SU-DHL-6 (cell line): ENCODE results near the gene PLCL1.

Experiments
- H2AFZ ChIP-seq: fragments of 200-600 bp; sonication (generic); 2 replicates; pipeline ENCODE4 v1.6.1; 2014; ENCODE audit warnings: low read depth, mild to moderate bottlenecking, moderate library complexity, mixed read lengths, antibody characterized with exemption, low read length; ENCODE audit not compliant: severe bottlenecking
- H3F3A ChIP-seq: fragments of 200-600 bp; shearing (Covaris generic); 2 replicates; pipeline ENCODE4 v1.6.0; 2016; ENCODE audit warnings: antibody characterized with exemption, mild to moderate bottlenecking; ENCODE audit not compliant: insufficient read depth
- H3K27ac ChIP-seq: fragments of 200-600 bp; sonication (generic); 2 replicates; pipeline ENCODE4 v1.5.1; 2016; ENCODE audit warnings: low read depth, mild to moderate bottlenecking, low read length, moderate library complexity, mixed read lengths
- H3K27me3 ChIP-seq: fragments of 200-600 bp; sonication (generic), shearing (Covaris generic); 2 replicates; pipeline ENCODE4 v1.6.0; 2014; ENCODE audit warnings: mild to moderate bottlenecking, low read length
- H3K36me3 ChIP-seq: fragments of 200-600 bp; sonication (generic); 2 replicates; pipeline ENCODE4 v1.6.1; 2014; ENCODE audit warnings: mild to moderate bottlenecking, low read length, mixed read lengths
- H3K4me2 ChIP-seq: fragments of 300-600, 200-600 bp; shearing (Covaris generic), sonication (generic); 2 replicates; pipeline ENCODE4 v1.6.0; 2014; ENCODE audit warnings: low read length, low read depth, mild to moderate bottlenecking; ENCODE audit not compliant: poor library complexity, severe bottlenecking
- H3K4me3 ChIP-seq: fragments of 200-600 bp; sonication (generic); 2 replicates; pipeline ENCODE4 v1.5.1; 2014; ENCODE audit warnings: antibody characterized with exemption, low read length, mild to moderate bottlenecking, mixed read lengths; ENCODE audit not compliant: insufficient read depth, poor library complexity, severe bottlenecking
- H3K79me2 ChIP-seq: fragments of 200-600 bp; sonication (generic); 2 replicates; pipeline ENCODE4 v1.6.1; 2014; ENCODE audit warnings: mild to moderate bottlenecking, low read length, moderate library complexity; ENCODE audit not compliant: insufficient read depth
- H3K9ac ChIP-seq: fragments of 200-600 bp; sonication (generic); 2 replicates; pipeline ENCODE4 v1.7.0; 2014; ENCODE audit warnings: mild to moderate bottlenecking, low read length
- H3K9me2 ChIP-seq: fragments of 200-600 bp; sonication (generic); replicated peaks from 2 replicates; pipeline ENCODE4 v1.6.1; 2014; ENCODE audit warnings: low read length; ENCODE audit not compliant: insufficient read depth
- H3K9me3 ChIP-seq: fragments of 200-600 bp; sonication (generic); 2 replicates; pipeline ENCODE4 v1.6.1; 2014; ENCODE audit warnings: low read length, mixed read lengths; ENCODE audit not compliant: insufficient read depth
- H4K20me1 ChIP-seq: fragments of 200-600 bp; sonication (generic); 2 replicates; pipeline ENCODE4 v1.6.1; 2014; ENCODE audit warnings: low read depth, mild to moderate bottlenecking, antibody characterized with exemption, low read length, moderate library complexity, mixed read lengths
- CTCF ChIP-seq: fragments of 200-600 bp; sonication (generic); IDR thresholded peaks from one replicate; pipeline ENCODE4 v1.5.1; 2017; ENCODE audit warnings: antibody characterized with exemption, mild to moderate bottlenecking, low read length, moderate library complexity; ENCODE audit not compliant: insufficient read depth, poor library complexity, severe bottlenecking
- EZH2phosphoT487 ChIP-seq: fragments of 200-600 bp; sonication (generic), shearing (Covaris generic); conservative IDR thresholded peaks from 2 replicates; pipeline ENCODE4 v1.6.1; 2018; ENCODE audit warnings: mild to moderate bottlenecking, antibody characterized with exemption, low read length, moderate library complexity, mixed read lengths

Gene PLCL1

DNA sequence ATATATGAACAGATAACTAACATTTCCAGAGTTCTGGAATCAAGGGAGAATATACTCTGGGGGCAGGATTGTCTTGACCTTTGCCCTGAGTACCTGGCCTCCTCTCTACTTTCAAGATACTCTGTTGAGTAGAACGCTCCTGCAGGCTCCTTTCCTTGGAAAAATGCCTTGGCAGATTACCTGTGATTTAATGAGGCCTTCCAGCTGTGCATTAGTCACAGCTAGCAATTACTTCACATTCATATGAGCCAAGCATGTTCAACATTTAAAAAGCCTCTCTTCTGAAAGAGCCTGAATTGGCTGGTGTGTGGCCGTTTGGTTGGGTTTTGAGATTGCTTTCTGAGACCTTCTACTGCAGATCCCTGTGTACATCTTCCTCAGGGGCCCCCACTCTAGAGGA lies 142.2 kb downstream of the PLCL1 start:
- H3K4me3 ChIP-seq = no peak overlapping the region
- TF ChIP-seq EZH2phosphoT487 (no peak), CTCF (no peak)
- H3K36me3 ChIP-seq = no peaks in the 10 kb centered on the region
- H3K9me3 ChIP-seq = no peaks in the 10 kb centered on the region
- H3K9me2 ChIP-seq = no peaks in the 10 kb centered on the region
- H3K4me2 ChIP-seq = no peak overlapping the region
- no peaks in the 10 kb centered on the region for H4K20me1 ChIP-seq
- H3K9ac ChIP-seq = no peak overlapping the region
- no peak overlapping the region for H2AFZ ChIP-seq
- H3F3A ChIP-seq = no peaks in the 10 kb centered on the region
- no peaks in the 10 kb centered on the region for H3K27me3 ChIP-seq
- H3K27ac ChIP-seq = no peak overlapping the region
- no peaks in the 10 kb centered on the region for H3K79me2 ChIP-seq

DNA sequence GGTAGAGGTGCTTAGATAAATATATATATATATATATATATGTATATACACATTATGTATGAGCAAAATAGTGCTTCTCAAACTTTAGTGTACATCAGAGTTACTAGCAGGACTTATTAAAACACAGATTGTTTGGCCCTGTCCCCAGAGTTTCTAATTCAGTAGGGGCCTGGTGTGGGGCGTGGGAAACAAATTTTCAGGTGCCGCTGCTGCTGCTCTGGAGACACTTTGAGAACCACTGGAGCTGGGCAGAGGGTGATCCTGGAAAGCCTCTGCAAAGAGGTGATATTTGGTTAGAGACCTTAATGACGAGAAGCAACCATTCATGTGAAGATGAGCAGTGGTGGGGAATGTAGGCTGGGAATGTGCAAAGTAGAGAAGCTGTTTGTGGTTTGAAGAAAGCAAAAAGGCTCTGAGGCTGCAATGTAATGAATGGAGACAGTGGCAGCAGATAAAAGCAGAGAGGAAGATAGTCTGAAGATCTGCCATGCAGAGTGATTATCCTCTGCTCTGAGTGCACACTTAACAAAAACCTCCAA lies 142.9 kb downstream of the PLCL1 start:
- no peak overlapping the region for H3K4me3 ChIP-seq
- H3K9ac ChIP-seq = no peak overlapping the region
- no peaks in the 10 kb centered on the region for H3K79me2 ChIP-seq
- TF ChIP-seq EZH2phosphoT487 (no peak), CTCF (no peak)
- H3K27ac ChIP-seq = no peak overlapping the region
- H3K36me3 ChIP-seq = no peaks in the 10 kb centered on the region
- no peak overlapping the region for H2AFZ ChIP-seq
- no peak overlapping the region for H3K4me2 ChIP-seq
- no peaks in the 10 kb centered on the region for H3K9me3 ChIP-seq
- no peaks in the 10 kb centered on the region for H4K20me1 ChIP-seq
- H3F3A ChIP-seq = no peaks in the 10 kb centered on the region
- H3K9me2 ChIP-seq = no peaks in the 10 kb centered on the region
- H3K27me3 ChIP-seq = no peaks in the 10 kb centered on the region

DNA sequence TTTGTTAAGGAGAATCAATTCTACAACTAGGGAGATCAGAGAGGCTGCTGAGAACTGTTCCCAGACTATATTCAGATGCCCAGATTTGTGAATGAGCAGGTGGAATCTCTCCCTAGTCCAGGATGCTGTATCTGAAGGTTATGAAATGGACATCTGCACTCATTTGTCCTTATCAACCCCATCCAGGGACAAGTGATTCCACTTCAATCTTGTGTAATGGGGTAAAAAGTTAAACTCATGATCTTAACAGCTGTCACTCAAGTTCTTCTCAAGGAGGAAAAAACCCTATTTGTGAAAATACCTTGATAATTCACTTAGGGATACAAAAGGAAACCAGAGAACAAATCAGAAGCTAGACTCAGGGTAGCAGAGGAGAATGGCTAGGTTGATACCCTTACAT lies 144.8 kb downstream of the PLCL1 start:
- Histone ChIP-seq H3K27me3 (no peaks in the 10 kb centered on the region), H3K9me3 (no peaks in the 10 kb centered on the region), H4K20me1 (no peaks in the 10 kb centered on the region), H3K79me2 (no peaks in the 10 kb centered on the region), H3K27ac (no peak overlapping the region), H3K4me2 (no peak overlapping the region), H3K36me3 (no peaks in the 10 kb centered on the region), H3K9ac (no peak overlapping the region), H3K9me2 (no peaks in the 10 kb centered on the region), H3F3A (no peaks in the 10 kb centered on the region), H2AFZ (no peak overlapping the region), H3K4me3 (no peak overlapping the region)
- TF ChIP-seq CTCF (no peak), EZH2phosphoT487 (no peak)

DNA sequence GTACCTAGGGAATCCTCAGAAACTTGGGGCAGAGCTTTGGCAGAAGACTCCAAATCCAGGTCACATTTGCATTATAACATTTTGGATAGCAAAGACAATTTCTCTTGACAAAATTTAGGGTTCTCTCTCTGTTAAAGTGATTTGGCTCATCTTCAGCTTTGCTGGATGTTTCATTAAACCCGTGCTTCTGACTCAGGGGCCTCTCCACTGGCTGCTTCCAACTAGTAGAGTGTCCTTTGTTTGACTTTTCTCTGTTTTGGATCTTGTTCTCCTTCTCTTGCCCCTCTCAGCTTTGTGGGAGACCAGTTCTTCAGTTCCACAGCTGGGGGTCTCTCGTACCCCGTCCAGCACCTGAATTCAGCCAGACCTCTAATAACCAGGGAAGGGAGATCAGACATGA lies 145.6 kb downstream of the PLCL1 start:
- H3K9ac ChIP-seq = no peak overlapping the region
- H3K27me3 ChIP-seq = no peaks in the 10 kb centered on the region
- no peak overlapping the region for H3K27ac ChIP-seq
- H3K36me3 ChIP-seq = no peaks in the 10 kb centered on the region
- H4K20me1 ChIP-seq = no peaks in the 10 kb centered on the region
- no peak overlapping the region for H3K4me2 ChIP-seq
- no peaks in the 10 kb centered on the region for H3K9me2 ChIP-seq
- no peaks in the 10 kb centered on the region for H3K79me2 ChIP-seq
- no peaks in the 10 kb centered on the region for H3K9me3 ChIP-seq
- H3K4me3 ChIP-seq = no peak overlapping the region
- TF ChIP-seq CTCF = no peak
- TF ChIP-seq EZH2phosphoT487 = no peak
- H3F3A ChIP-seq = no peaks in the 10 kb centered on the region
- H2AFZ ChIP-seq = no peak overlapping the region
